Measurements from ENCODE around the gene ASB13.

DNA sequence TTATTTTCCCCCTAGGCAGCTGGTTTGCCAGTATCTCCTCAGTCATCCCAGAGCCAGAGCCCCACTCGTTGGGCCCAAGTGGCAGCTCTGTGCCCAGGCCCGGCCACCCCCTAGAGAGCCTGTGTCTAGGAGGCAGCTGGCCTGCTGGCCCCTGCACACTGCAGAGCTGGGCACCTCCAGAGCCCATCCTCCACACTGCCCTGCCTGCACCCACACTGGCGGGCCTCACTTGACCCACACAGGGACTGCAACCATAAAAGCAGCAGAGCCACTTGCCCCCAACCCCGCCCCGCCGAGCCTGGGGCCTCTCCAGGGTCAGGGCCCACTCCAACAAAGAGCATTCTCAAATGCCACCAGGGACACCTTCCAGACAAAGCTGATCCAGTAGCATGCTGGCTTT is 5.4 kb downstream of the ASB13 start:
- TF ChIP-seq, protein P1, sequence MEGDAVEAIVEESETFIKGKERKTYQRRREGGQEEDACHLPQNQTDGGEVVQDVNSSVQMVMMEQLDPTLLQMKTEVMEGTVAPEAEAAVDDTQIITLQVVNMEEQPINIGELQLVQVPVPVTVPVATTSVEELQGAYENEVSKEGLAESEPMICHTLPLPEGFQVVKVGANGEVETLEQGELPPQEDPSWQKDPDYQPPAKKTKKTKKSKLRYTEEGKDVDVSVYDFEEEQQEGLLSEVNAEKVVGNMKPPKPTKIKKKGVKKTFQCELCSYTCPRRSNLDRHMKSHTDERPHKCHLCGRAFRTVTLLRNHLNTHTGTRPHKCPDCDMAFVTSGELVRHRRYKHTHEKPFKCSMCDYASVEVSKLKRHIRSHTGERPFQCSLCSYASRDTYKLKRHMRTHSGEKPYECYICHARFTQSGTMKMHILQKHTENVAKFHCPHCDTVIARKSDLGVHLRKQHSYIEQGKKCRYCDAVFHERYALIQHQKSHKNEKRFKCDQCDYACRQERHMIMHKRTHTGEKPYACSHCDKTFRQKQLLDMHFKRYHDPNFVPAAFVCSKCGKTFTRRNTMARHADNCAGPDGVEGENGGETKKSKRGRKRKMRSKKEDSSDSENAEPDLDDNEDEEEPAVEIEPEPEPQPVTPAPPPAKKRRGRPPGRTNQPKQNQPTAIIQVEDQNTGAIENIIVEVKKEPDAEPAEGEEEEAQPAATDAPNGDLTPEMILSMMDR (IDR thresholded peaks at IDR 0.05), result no peak
- TF ChIP-seq POLR2A (IDR thresholded peaks at IDR 0.05), result no peak
